HUES6 (cell line): ENCODE results near the gene DOP1A.

ENCODE experiments used
- H3K27ac ChIP-seq: 2 replicates; pipeline ENCODE4 v1.7.0; 2013; ENCODE audit warnings: low read depth, mild to moderate bottlenecking, low read length, inconsistent platforms
- H3K27me3 ChIP-seq: 2 replicates; pipeline ENCODE4 v1.6.1; 2013; ENCODE audit warnings: low read length; ENCODE audit not compliant: control insufficient read depth, insufficient read depth
- H3K36me3 ChIP-seq: 2 replicates; pipeline ENCODE4 v1.6.1; 2013; ENCODE audit warnings: low read length; ENCODE audit not compliant: control insufficient read depth, insufficient read depth
- H3K4me1 ChIP-seq: 2 replicates; pipeline ENCODE4 v1.6.1; 2013; ENCODE audit warnings: low read length; ENCODE audit not compliant: control insufficient read depth, insufficient read depth
- H3K4me3 ChIP-seq: 2 replicates; pipeline ENCODE4 v1.5.1; 2013; ENCODE audit warnings: low read depth, low read length
- H3K9ac ChIP-seq: one replicate; pipeline ENCODE4 v1.6.1; 2013; ENCODE audit warnings: mild to moderate bottlenecking, low read length
- H3K9me3 ChIP-seq: 2 replicates; pipeline ENCODE4 v1.6.1; 2013; ENCODE audit warnings: low read depth, low read length; ENCODE audit not compliant: control insufficient read depth, insufficient read depth

DOP1A gene

GRCh38 chr6:83117802-83118201, 50.3 kb downstream of the DOP1A start:
- Histone ChIP-seq H3K9ac (no peak overlapping the region), H3K27ac (no peak overlapping the region), H3K27me3 (no peaks in the 10 kb centered on the region), H3K4me1 (no peaks in the 10 kb centered on the region), H3K4me3 (no peak overlapping the region), H3K36me3 (peaks cover 20% of the 10 kb centered on the region), H3K9me3 (no peaks in the 10 kb centered on the region)

- H3K9me3 ChIP-seq: no peaks in the 10 kb centered on the region
- H3K9ac ChIP-seq: no peak overlapping the region
- no peak overlapping the region for H3K4me3 ChIP-seq
- H3K36me3 ChIP-seq: peaks cover 31% of the 10 kb centered on the region
- H3K4me1 ChIP-seq: no peaks in the 10 kb centered on the region
- H3K27me3 ChIP-seq: no peaks in the 10 kb centered on the region
- no peak overlapping the region for H3K27ac ChIP-seq
These were observed 52.4 kb downstream of the DOP1A start for GRCh38 chr6:83119742-83120300.

- no peak overlapping the region for H3K4me3 ChIP-seq
- H3K36me3 ChIP-seq: peaks cover 57% of the 10 kb centered on the region
- no peak overlapping the region for H3K27ac ChIP-seq
- no peaks in the 10 kb centered on the region for H3K9me3 ChIP-seq
- H3K27me3 ChIP-seq: no peaks in the 10 kb centered on the region
- H3K9ac ChIP-seq: no peak overlapping the region
- peaks cover 11% of the 10 kb centered on the region for H3K4me1 ChIP-seq
These were observed 57.1 kb downstream of the DOP1A start for GRCh38 chr6:83124553-83124952.

- Histone ChIP-seq H3K4me1 (peaks cover 11% of the 10 kb centered on the region), H3K36me3 (peaks cover 59% of the 10 kb centered on the region), H3K27ac (no peak overlapping the region), H3K4me3 (no peak overlapping the region), H3K9ac (no peak overlapping the region), H3K27me3 (no peaks in the 10 kb centered on the region), H3K9me3 (no peaks in the 10 kb centered on the region)
These were observed 58.0 kb downstream of the DOP1A start for GRCh38 chr6:83125425-83125824.

- Histone ChIP-seq H3K27me3 (no peaks in the 10 kb centered on the region), H3K4me3 (no peak overlapping the region), H3K4me1 (peaks cover 11% of the 10 kb centered on the region), H3K27ac (peak overlapping the region; percentile 38; the same call in 1 of the 2 replicates), H3K9ac (no peak overlapping the region), H3K36me3 (peaks cover 58% of the 10 kb centered on the region), H3K9me3 (no peaks in the 10 kb centered on the region)
These were observed 58.8 kb downstream of the DOP1A start for GRCh38 chr6:83126223-83126622.

GRCh38 chr6:83126807-83127206, 59.3 kb downstream of the DOP1A start:
- Histone ChIP-seq H3K27me3 (no peaks in the 10 kb centered on the region), H3K4me3 (no peak overlapping the region), H3K36me3 (peaks cover 61% of the 10 kb centered on the region), H3K27ac (peak overlapping the region; percentile 38; the same call in 1 of the 2 replicates), H3K9ac (no peak overlapping the region), H3K4me1 (peaks cover 11% of the 10 kb centered on the region), H3K9me3 (no peaks in the 10 kb centered on the region)

- H3K4me1 ChIP-seq: peaks cover 11% of the 10 kb centered on the region
- no peaks in the 10 kb centered on the region for H3K9me3 ChIP-seq
- no peak overlapping the region for H3K4me3 ChIP-seq
- H3K27ac ChIP-seq: no peak overlapping the region
- no peaks in the 10 kb centered on the region for H3K27me3 ChIP-seq
- no peak overlapping the region for H3K9ac ChIP-seq
- peaks cover 63% of the 10 kb centered on the region for H3K36me3 ChIP-seq
These were observed 59.8 kb downstream of the DOP1A start for GRCh38 chr6:83127258-83127657.

- Histone ChIP-seq H3K36me3 (peaks cover 64% of the 10 kb centered on the region), H3K4me1 (peaks cover 11% of the 10 kb centered on the region), H3K27me3 (no peaks in the 10 kb centered on the region), H3K9ac (no peak overlapping the region), H3K27ac (no peak overlapping the region), H3K4me3 (no peak overlapping the region), H3K9me3 (no peaks in the 10 kb centered on the region)
These were observed 60.5 kb downstream of the DOP1A start for GRCh38 chr6:83127976-83128375.

GRCh38 chr6:83132121-83132520, 64.7 kb downstream of the DOP1A start:
- Histone ChIP-seq H3K9ac (no peak overlapping the region), H3K36me3 (peaks cover 49% of the 10 kb centered on the region), H3K27ac (no peak overlapping the region), H3K27me3 (no peaks in the 10 kb centered on the region), H3K4me1 (no peaks in the 10 kb centered on the region), H3K4me3 (no peak overlapping the region), H3K9me3 (no peaks in the 10 kb centered on the region)

GRCh38 chr6:83138118-83138722, 70.7 kb downstream of the DOP1A start:
- Histone ChIP-seq H3K27me3 (no peaks in the 10 kb centered on the region), H3K27ac (no peak overlapping the region), H3K9ac (no peak overlapping the region), H3K4me1 (no peaks in the 10 kb centered on the region), H3K4me3 (no peak overlapping the region), H3K9me3 (no peaks in the 10 kb centered on the region), H3K36me3 (peaks cover 28% of the 10 kb centered on the region)

GRCh38 chr6:83138758-83139157, 71.3 kb downstream of the DOP1A start:
- no peaks in the 10 kb centered on the region for H3K4me1 ChIP-seq

More at GRCh38 chr6:83138758-83139157, 71.3 kb downstream of the DOP1A start:
- Histone ChIP-seq H3K9ac (no peak overlapping the region), H3K4me3 (no peak overlapping the region), H3K27me3 (no peaks in the 10 kb centered on the region), H3K36me3 (peaks cover 31% of the 10 kb centered on the region), H3K9me3 (no peaks in the 10 kb centered on the region), H3K27ac (no peak overlapping the region)
